ENCODE data around the gene STYXL1. TPM values are rescaled to one million over a fixed set of nuclear protein-coding genes. Genes with fewer than 3 reads are reported as not detected.

The STYXL1 gene
- total and polyA plus RNA-seq, 4 donors = 16.4 to 27.5 (median 17.1) TPM

DNA sequence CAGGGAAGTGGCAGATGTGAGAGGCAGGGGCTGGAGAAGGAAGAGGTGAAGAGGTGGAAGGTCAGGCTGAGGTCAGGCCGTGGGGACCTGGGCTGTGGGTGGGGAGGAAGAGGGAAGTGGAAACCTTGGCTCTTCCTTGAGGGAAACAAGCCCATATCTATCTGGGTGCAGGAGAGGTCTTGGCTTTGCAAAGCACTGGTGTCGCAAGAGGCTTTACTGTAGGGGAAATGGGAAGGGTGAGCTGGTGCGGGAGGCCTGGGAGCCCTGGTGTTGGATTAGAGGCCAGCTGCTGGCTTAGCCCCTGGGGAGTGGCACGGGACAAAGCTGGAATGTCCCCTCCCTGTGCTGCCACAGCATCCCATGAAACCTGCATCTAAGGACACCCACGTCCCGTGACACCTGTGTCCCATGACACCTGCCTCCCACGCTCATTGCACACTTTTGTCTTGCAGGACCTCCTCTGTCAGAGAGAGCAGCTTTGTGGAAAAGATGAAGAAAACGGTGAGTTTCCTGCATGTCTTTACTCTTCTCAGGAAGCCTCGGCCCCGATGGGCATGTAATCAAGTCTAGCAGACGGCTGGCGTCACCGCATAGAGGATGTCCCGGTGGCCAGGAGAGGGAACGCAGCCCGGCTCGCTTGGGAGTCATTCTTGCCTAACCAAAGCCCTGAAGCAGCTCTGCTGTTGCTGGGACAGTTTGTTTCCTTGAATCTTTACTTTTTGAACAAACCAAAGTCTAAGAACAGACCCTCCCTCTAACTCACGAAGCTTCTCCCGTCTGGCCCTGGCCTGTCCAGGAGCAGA lies 75.6 kb downstream of the STYXL1 start:
- Histone ChIP-seq H3K9me3 (ENCODE audit: control insufficient read depth in 4 of 4, low read length in 3 of 4) (no peaks in the 10 kb centered on the region), H3K27ac (ENCODE audit: low read depth in 1 of 2, low read length in 2 of 2) (peak overlapping the region; percentile 28 to 67), H3K4me1 (ENCODE audit: control insufficient read depth in 4 of 4, insufficient read depth in 4 of 4, low read length in 3 of 4) (peaks cover 13 to 45% (median 37%) of the 10 kb centered on the region in 4 donors), H3K27me3 (ENCODE audit: control insufficient read depth in 4 of 4, insufficient read depth in 4 of 4, low read length in 3 of 4) (no peaks in the 10 kb centered on the region), H3K4me3 (ENCODE audit: low read depth in 1 of 3, low read length in 3 of 3) (no peak overlapping the region), H3K36me3 (ENCODE audit: control insufficient read depth in 4 of 4, insufficient read depth in 3 of 4, low read depth in 1 of 4, low read length in 3 of 4) (peaks cover 19 to 48% (median 32%) of the 10 kb centered on the region in 4 donors), H3K9ac (ENCODE audit: low read depth in 1 of 2, low read length in 2 of 2) (no peak overlapping the region)
- DNase-seq (ENCODE audit: low spot score) = no peak
- TF ChIP-seq NR2F2 (IDR thresholded peaks at IDR 0.05) (peak; percentile 92), RAD21 (IDR thresholded peaks at IDR 0.05) (no peak), RXRA (IDR thresholded peaks at IDR 0.05) (peak; percentile 25 to 26), TAF1 (conservative IDR thresholded peaks at IDR 0.05) (no peak), SP1 (IDR thresholded peaks at IDR 0.05) (peak; percentile 9), HNF4A (conservative IDR thresholded peaks at IDR 0.05) (no peak)
- TF ChIP-seq, protein P1, sequence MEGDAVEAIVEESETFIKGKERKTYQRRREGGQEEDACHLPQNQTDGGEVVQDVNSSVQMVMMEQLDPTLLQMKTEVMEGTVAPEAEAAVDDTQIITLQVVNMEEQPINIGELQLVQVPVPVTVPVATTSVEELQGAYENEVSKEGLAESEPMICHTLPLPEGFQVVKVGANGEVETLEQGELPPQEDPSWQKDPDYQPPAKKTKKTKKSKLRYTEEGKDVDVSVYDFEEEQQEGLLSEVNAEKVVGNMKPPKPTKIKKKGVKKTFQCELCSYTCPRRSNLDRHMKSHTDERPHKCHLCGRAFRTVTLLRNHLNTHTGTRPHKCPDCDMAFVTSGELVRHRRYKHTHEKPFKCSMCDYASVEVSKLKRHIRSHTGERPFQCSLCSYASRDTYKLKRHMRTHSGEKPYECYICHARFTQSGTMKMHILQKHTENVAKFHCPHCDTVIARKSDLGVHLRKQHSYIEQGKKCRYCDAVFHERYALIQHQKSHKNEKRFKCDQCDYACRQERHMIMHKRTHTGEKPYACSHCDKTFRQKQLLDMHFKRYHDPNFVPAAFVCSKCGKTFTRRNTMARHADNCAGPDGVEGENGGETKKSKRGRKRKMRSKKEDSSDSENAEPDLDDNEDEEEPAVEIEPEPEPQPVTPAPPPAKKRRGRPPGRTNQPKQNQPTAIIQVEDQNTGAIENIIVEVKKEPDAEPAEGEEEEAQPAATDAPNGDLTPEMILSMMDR (IDR thresholded peaks at IDR 0.05; ENCODE audit: low read depth, low read length, missing input control) = peak; percentile 15
- 59% methylated on average over 19 of the region's 19 CpGs for WGBS

DNA sequence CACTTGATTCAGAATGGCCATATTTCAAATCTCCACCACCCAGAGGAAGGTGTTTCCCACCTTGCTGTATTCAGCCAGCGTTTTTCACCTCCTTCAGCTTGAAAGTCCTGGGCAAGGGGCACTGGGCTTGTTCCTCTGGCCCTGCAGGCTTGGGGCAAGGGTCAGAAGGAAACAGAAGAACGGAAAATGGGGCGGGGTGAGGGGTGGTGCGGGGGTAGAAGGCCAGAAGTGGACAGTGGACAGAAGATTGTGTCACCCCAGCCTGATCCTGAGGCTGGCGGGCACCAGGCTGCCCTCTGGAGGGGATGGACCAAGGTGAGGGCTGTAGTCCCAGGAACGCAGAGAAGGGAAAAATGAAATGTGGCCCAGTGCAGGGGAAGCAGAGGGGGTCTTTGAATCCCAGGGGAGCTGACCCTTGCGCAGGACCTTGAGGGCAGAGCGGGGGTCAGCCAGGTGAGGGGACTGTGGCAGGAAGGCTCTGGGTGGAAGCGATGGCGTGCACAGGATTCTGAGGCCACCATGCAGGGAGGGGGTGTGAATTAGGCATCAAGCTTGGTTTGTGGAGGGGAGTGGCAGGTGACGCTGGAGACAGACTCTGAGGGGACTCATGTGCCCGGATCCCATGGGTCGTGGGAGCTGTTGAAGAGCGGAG lies 76.4 kb downstream of the STYXL1 start:
- TF ChIP-seq HNF4A (conservative IDR thresholded peaks at IDR 0.05) = peak; percentile 87 to 93
- TF ChIP-seq RXRA (IDR thresholded peaks at IDR 0.05) = peak; percentile 78 to 88
- TF ChIP-seq, protein P2, sequence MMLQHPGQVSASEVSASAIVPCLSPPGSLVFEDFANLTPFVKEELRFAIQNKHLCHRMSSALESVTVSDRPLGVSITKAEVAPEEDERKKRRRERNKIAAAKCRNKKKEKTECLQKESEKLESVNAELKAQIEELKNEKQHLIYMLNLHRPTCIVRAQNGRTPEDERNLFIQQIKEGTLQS (IDR thresholded peaks at IDR 0.05) = no peak
- TF ChIP-seq RAD21 (IDR thresholded peaks at IDR 0.05) = peak; percentile 24 to 48
- TF ChIP-seq, protein P3, sequence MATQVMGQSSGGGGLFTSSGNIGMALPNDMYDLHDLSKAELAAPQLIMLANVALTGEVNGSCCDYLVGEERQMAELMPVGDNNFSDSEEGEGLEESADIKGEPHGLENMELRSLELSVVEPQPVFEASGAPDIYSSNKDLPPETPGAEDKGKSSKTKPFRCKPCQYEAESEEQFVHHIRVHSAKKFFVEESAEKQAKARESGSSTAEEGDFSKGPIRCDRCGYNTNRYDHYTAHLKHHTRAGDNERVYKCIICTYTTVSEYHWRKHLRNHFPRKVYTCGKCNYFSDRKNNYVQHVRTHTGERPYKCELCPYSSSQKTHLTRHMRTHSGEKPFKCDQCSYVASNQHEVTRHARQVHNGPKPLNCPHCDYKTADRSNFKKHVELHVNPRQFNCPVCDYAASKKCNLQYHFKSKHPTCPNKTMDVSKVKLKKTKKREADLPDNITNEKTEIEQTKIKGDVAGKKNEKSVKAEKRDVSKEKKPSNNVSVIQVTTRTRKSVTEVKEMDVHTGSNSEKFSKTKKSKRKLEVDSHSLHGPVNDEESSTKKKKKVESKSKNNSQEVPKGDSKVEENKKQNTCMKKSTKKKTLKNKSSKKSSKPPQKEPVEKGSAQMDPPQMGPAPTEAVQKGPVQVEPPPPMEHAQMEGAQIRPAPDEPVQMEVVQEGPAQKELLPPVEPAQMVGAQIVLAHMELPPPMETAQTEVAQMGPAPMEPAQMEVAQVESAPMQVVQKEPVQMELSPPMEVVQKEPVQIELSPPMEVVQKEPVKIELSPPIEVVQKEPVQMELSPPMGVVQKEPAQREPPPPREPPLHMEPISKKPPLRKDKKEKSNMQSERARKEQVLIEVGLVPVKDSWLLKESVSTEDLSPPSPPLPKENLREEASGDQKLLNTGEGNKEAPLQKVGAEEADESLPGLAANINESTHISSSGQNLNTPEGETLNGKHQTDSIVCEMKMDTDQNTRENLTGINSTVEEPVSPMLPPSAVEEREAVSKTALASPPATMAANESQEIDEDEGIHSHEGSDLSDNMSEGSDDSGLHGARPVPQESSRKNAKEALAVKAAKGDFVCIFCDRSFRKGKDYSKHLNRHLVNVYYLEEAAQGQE (IDR thresholded peaks at IDR 0.05) = no peak
- no peak for TF ChIP-seq TAF1 (conservative IDR thresholded peaks at IDR 0.05)
- TF ChIP-seq, protein P4, sequence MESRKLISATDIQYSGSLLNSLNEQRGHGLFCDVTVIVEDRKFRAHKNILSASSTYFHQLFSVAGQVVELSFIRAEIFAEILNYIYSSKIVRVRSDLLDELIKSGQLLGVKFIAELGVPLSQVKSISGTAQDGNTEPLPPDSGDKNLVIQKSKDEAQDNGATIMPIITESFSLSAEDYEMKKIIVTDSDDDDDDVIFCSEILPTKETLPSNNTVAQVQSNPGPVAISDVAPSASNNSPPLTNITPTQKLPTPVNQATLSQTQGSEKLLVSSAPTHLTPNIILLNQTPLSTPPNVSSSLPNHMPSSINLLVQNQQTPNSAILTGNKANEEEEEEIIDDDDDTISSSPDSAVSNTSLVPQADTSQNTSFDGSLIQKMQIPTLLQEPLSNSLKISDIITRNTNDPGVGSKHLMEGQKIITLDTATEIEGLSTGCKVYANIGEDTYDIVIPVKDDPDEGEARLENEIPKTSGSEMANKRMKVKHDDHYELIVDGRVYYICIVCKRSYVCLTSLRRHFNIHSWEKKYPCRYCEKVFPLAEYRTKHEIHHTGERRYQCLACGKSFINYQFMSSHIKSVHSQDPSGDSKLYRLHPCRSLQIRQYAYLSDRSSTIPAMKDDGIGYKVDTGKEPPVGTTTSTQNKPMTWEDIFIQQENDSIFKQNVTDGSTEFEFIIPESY (IDR thresholded peaks at IDR 0.05) = no peak
- TF ChIP-seq SP1 (IDR thresholded peaks at IDR 0.05) = peak; percentile 77
- no peak for TF ChIP-seq FOXA2 (IDR thresholded peaks at IDR 0.05)
- no peak for TF ChIP-seq GABPA (IDR thresholded peaks at IDR 0.05 in 1 of 2, conservative IDR thresholded peaks at IDR 0.05 in 1 of 2)
- TF ChIP-seq, protein P5, sequence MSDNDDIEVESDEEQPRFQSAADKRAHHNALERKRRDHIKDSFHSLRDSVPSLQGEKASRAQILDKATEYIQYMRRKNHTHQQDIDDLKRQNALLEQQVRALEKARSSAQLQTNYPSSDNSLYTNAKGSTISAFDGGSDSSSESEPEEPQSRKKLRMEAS (IDR thresholded peaks at IDR 0.05) = no peak
- TF ChIP-seq, protein P1 (IDR thresholded peaks at IDR 0.05; ENCODE audit: low read depth, low read length, missing input control) = peak; percentile 6
- TF ChIP-seq NR2F2 (IDR thresholded peaks at IDR 0.05) = no peak
- TF ChIP-seq EGR1 (IDR thresholded peaks at IDR 0.05; ENCODE audit: low read depth in 2 of 2) = peak; percentile 56 to 67
- no peak for TF ChIP-seq FOXA1 (IDR thresholded peaks at IDR 0.05)
- no peak for TF ChIP-seq YY1 (IDR thresholded peaks at IDR 0.05)
- peak; percentile 61 for TF ChIP-seq HNF4G (IDR thresholded peaks at IDR 0.05)
- TF ChIP-seq JUND (IDR thresholded peaks at IDR 0.05) = peak in 1 of 2 donors; percentile 68
- H3K4me1 ChIP-seq (ENCODE audit: control insufficient read depth in 4 of 4, insufficient read depth in 4 of 4, low read length in 3 of 4) = peaks cover 16 to 51% (median 43%) of the 10 kb centered on the region in 4 donors
- no peak overlapping the region for H3K9ac ChIP-seq (ENCODE audit: low read depth in 1 of 2, low read length in 2 of 2)
- H3K4me3 ChIP-seq (ENCODE audit: low read depth in 1 of 3, low read length in 3 of 3) = no peak overlapping the region
- no peaks in the 10 kb centered on the region for H3K27me3 ChIP-seq (ENCODE audit: control insufficient read depth in 4 of 4, insufficient read depth in 4 of 4, low read length in 3 of 4)
- peak overlapping the region; percentile 28 to 67 for H3K27ac ChIP-seq (ENCODE audit: low read depth in 1 of 2, low read length in 2 of 2)
- no peak for DNase-seq (ENCODE audit: low spot score)
- H3K36me3 ChIP-seq (ENCODE audit: control insufficient read depth in 4 of 4, insufficient read depth in 3 of 4, low read depth in 1 of 4, low read length in 3 of 4) = peaks cover 19 to 51% (median 30%) of the 10 kb centered on the region in 4 donors
- H3K9me3 ChIP-seq (ENCODE audit: control insufficient read depth in 4 of 4, low read length in 3 of 4) = no peaks in the 10 kb centered on the region
- WGBS = 59% methylated on average over 14 of the region's 14 CpGs

Data from liver (tissue), 9 donors.